ENCODE data around the gene GTF2IRD2.
"Not testable (repeated sequence)": the region's sequence is repeated elsewhere in the genome, so short reads cannot be mapped to it uniquely, and the experiment has no call there.

- not testable (repeated sequence) for TF ChIP-seq CTCF (IDR thresholded peaks at IDR 0.05 in 8 of 11, conservative IDR thresholded peaks at IDR 0.05 in 3 of 11); POLR2A (IDR thresholded peaks at IDR 0.05)
These were observed 93.1 kb downstream of the GTF2IRD2 start for GRCh38 chr7:74758268-74758667.

All from spleen (tissue), 7 donors.